Fibroblast of lung (primary cell): Measurements from ENCODE around the gene CLEC1B.

Experiments
- CTCF ChIP-seq, 2 donors: IDR thresholded peaks in 1 of 2; conservative IDR thresholded peaks in 1 of 2; 1 replicate in 1 of 2; 2 replicates in 1 of 2; pipeline ENCODE4 v1.5.1; 2011 to 2012; ENCODE audit warnings: low read length in 2 of 2, control low read depth in 1 of 2, inconsistent platforms in 1 of 2, low read depth in 1 of 2, mild to moderate bottlenecking in 1 of 2
- EZH2 ChIP-seq: IDR thresholded peaks from 2 replicates; pipeline ENCODE4 v1.5.1; 2012; ENCODE audit warnings: low read length, control low read depth, mild to moderate bottlenecking; ENCODE audit errors: missing control alignments

DNA sequence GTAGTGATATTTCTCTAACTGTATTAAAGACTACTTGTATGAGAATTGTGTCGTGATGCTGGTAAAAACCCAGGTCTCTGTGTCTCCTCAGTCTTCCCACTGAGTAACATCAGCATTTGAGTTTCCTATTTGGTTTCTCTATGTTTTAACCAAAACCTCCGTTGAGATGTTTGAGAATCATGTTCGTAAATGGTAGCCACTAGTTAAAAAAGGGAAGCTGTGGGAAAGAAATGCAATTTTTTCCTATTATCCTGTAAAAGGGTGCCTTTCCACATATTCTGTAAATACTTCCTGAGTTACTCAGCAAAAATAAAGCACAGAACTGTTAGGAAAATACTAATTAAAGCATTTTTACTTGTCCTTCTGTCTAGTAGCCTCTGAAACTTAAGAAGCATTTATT lies 7.0 kb downstream of the CLEC1B start:
- no peak for TF ChIP-seq CTCF (conservative IDR thresholded peaks at IDR 0.05 in 1 of 2, IDR thresholded peaks at IDR 0.05 in 1 of 2; ENCODE audit: low read depth in 1 of 2, low read length in 2 of 2)
- no peak for TF ChIP-seq EZH2
